Activated CD4-positive, alpha-beta T cell treated with anti-CD3 and anti-CD28 coated beads, Interleukin-2, amount 10 ng/mL, durations not matched to agents 24 days and 14 days (primary cell): Measurements from ENCODE around the gene KRIT1. TPM values are rescaled to one million over a fixed set of nuclear protein-coding genes. Genes with fewer than 3 reads are reported as not detected.

Experiments used
- DNase-seq: peaks from one replicate; pipeline ENCODE4 v3.0.0; 2022
- H3K27ac Mint-ChIP-seq: one replicate; pipeline ENCODE4 v1.8.0; 2022; ENCODE audit warnings: mild to moderate bottlenecking, mixed read lengths
- H3K27me3 Mint-ChIP-seq: one replicate; pipeline ENCODE4 v1.8.0; 2022; ENCODE audit warnings: mixed read lengths
- H3K36me3 Mint-ChIP-seq: one replicate; pipeline ENCODE4 v1.8.0; 2022; ENCODE audit warnings: low read depth, mild to moderate bottlenecking, mixed read lengths
- H3K4me1 Mint-ChIP-seq: one replicate; pipeline ENCODE4 v1.8.0; 2021; ENCODE audit warnings: mixed read lengths
- H3K4me3 Mint-ChIP-seq: one replicate; pipeline ENCODE4 v1.8.0; 2022; ENCODE audit warnings: mild to moderate bottlenecking, moderate library complexity, mixed read lengths
- H3K9me3 Mint-ChIP-seq: one replicate; pipeline ENCODE4 v1.8.0; 2021; ENCODE audit warnings: mixed read lengths
- intact Hi-C: fragments of 100-400 bp; cut with micrococcal nuclease; formaldehyde crosslinking; loops from one replicate; pipeline ENCODE4 v1.15.1; 2023
- total RNA-seq: library from RNA; stranded (reverse); gene quantifications from 2 replicates; pipeline ENCODE4 v1.2.3, GENCODE V29; 2022

KRIT1 gene
- total RNA-seq, 1 donor from 2014 or later: 49.2 TPM

- Mint-ChIP-seq H3K27ac (no peak overlapping the region), H3K4me1 (peaks cover 3% of the 10 kb centered on the region), H3K36me3 (no peaks in the 10 kb centered on the region), H3K4me3 (no peak overlapping the region), H3K9me3 (no peaks in the 10 kb centered on the region), H3K27me3 (peaks cover 8% of the 10 kb centered on the region)
- intact Hi-C loops: no loop called here
- DNase-seq: no peak
Measured at GRCh38 chr7:92155108-92155739, 90.5 kb downstream of the KRIT1 start.

GRCh38 chr7:92150450-92151017 is 95.2 kb downstream of the KRIT1 start:
- Mint-ChIP-seq H3K36me3 (no peaks in the 10 kb centered on the region), H3K9me3 (no peaks in the 10 kb centered on the region)

GRCh38 chr7:92149736-92150239 is 95.9 kb downstream of the KRIT1 start:
- peaks cover under 1% of the 10 kb centered on the region for H3K27me3 Mint-ChIP-seq
- intact Hi-C loops: no loop called here
- no peaks in the 10 kb centered on the region for H3K36me3 Mint-ChIP-seq
- no peaks in the 10 kb centered on the region for H3K9me3 Mint-ChIP-seq
- no peaks in the 10 kb centered on the region for H3K4me1 Mint-ChIP-seq
- H3K4me3 Mint-ChIP-seq: no peak overlapping the region
- no peak overlapping the region for H3K27ac Mint-ChIP-seq
- no peak for DNase-seq

More at GRCh38 chr7:92150450-92151017, 95.2 kb downstream of the KRIT1 start:
- no peak overlapping the region for H3K27ac Mint-ChIP-seq
- DNase-seq: no peak
- no peaks in the 10 kb centered on the region for H3K4me1 Mint-ChIP-seq
- H3K4me3 Mint-ChIP-seq: no peak overlapping the region
- peaks cover 2% of the 10 kb centered on the region for H3K27me3 Mint-ChIP-seq
- intact Hi-C loops: no loop called here

Other genes with a start within 250 kb of the KRIT1 start
- gene CYP51A1, start 111.4 kb downstream of the KRIT1 start, total RNA-seq: 103 and 106 TPM in 2 replicates
- gene LRRD1, start 66.8 kb downstream of the KRIT1 start, total RNA-seq: not detected in 2 replicates
- 54.3 and 55.7 TPM in 2 replicates for gene ANKIB1, start 60 bp upstream of the KRIT1 start, total RNA-seq
- 21.4 and 22.1 TPM in 2 replicates for gene GATAD1, start 201.6 kb upstream of the KRIT1 start, total RNA-seq
- gene ERVW-1, start 232.0 kb upstream of the KRIT1 start, total RNA-seq: not detected in 2 replicates